PC-3 (cell line): ENCODE measurements around the gene JAML.

Experiments used
- CTCF ChIP-seq: fragments of 300-600 bp; sonication (generic); conservative IDR thresholded peaks from 2 replicates; pipeline ENCODE4 v1.5.1; 2017; ENCODE audit warnings: antibody characterized with exemption, low read depth, mild to moderate bottlenecking, low read length
- EZH2 ChIP-seq: fragments of 300-600 bp; sonication (generic); IDR thresholded peaks from one replicate; pipeline ENCODE4 v1.6.1; 2017; ENCODE audit warnings: antibody characterized with exemption, mild to moderate bottlenecking, low read length; ENCODE audit not compliant: unreplicated experiment
- EZH2phosphoT487 ChIP-seq: fragments of 300-600 bp; sonication (generic); IDR thresholded peaks from 2 replicates; pipeline ENCODE4 v1.6.1; 2018; ENCODE audit warnings: mild to moderate bottlenecking, antibody characterized with exemption, low read length, borderline replicate concordance

- TF ChIP-seq CTCF (no peak), EZH2phosphoT487 (no peak), EZH2 (no peak)
Observed at GRCh38 chr11:118199135-118199534, 25.7 kb downstream of the JAML start.
